C4-2B (cell line): Measurements from ENCODE around the gene PLCG1.

Source experiments
- H3K27ac ChIP-seq: fragments of 450-650 bp; 2 replicates; pipeline ENCODE4 v1.5.1; 2017
- CTCF ChIP-seq: fragments of 450-650 bp; conservative IDR thresholded peaks from 2 replicates; pipeline ENCODE4 v1.5.1; 2017; ENCODE audit warnings: mild to moderate bottlenecking
- ZFX ChIP-seq: fragments of 450-650 bp; IDR thresholded peaks from 2 replicates; pipeline ENCODE4 v1.6.1; 2017

The PLCG1 gene

GRCh38 chr20:41174373-41174772, 37.0 kb downstream of the PLCG1 start:
- no peak overlapping the region for H3K27ac ChIP-seq
- TF ChIP-seq CTCF (no peak), ZFX (no peak)

GRCh38 chr20:41174782-41175181, 37.4 kb downstream of the PLCG1 start:
- H3K27ac ChIP-seq: no peak overlapping the region
- TF ChIP-seq ZFX: no peak
- no peak for TF ChIP-seq CTCF

- TF ChIP-seq ZFX (no peak), CTCF (no peak)
- H3K27ac ChIP-seq: no peak overlapping the region
Observed at GRCh38 chr20:41175201-41175651, 37.9 kb downstream of the PLCG1 start.

GRCh38 chr20:41175727-41176330, 38.5 kb downstream of the PLCG1 start:
- H3K27ac ChIP-seq: no peak overlapping the region
- TF ChIP-seq CTCF (no peak), ZFX (no peak)

- no peak for TF ChIP-seq ZFX
- TF ChIP-seq CTCF: no peak
- no peak overlapping the region for H3K27ac ChIP-seq
Observed at GRCh38 chr20:41176711-41177552, 39.6 kb downstream of the PLCG1 start.

- H3K27ac ChIP-seq: no peak overlapping the region
Observed at GRCh38 chr20:41177636-41178035, 40.3 kb downstream of the PLCG1 start.

More at GRCh38 chr20:41177636-41178035, 40.3 kb downstream of the PLCG1 start:
- no peak for TF ChIP-seq ZFX
- TF ChIP-seq CTCF: no peak
